ENCODE results near the gene CBL.

DNA sequence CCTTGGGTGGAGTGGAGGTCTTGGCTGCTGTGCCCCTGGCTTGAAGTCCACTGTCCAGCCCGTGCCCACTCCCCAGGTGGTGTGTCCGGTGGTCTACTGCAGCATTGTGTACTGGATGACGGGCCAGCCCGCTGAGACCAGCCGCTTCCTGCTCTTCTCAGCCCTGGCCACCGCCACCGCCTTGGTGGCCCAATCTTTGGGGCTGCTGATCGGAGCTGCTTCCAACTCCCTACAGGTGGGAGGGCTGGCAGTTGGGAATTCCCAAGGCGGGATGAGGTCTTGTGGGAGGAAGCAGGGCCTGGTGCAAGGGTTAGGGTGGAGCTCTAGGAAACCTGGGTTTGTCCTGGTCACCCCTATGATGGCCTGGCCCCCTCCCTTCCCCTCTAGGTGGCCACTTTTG lies 46.0 kb upstream of the CBL start:
- TF ChIP-seq CTCF (conservative IDR thresholded peaks at IDR 0.05 in 1 of 2, IDR thresholded peaks at IDR 0.05 in 1 of 2; ENCODE audit: extremely low read depth in 1 of 2, insufficient read depth in 1 of 2, low read depth in 1 of 2, low read length in 2 of 2) (no peak), EZH2 (IDR thresholded peaks at IDR 0.05; ENCODE audit: borderline replicate concordance, low read length) (no peak)
